HepG2 (cell line): ENCODE data around the gene ARPP21. TPM values are rescaled to one million over a fixed set of nuclear protein-coding genes. Genes with fewer than 3 reads are reported as not detected.

Experiments
- ATAC-seq: fragments of 200-7000 bp; cut with Tn5 transposase; 3 replicates; pipeline ENCODE4 v1.9.1; 2020; ENCODE audit warnings: mild to moderate bottlenecking, moderate library complexity
- BruUV-seq: library from RNA; stranded (reverse); fragments of 400-500 nt; replicated peaks from 2 replicates; lab custom pipeline; 2021; lab: Mats Ljungman, UMichigan
- CTCF ChIA-PET: fragments of 300-600 bp; formaldehyde crosslinking; extraction: SDS; loops from one replicate; lab custom pipeline; 2021; ENCODE audit warnings: low total read pairs, inconsistent platforms, low intra/inter-chr PET ratio; lab: Yijun Ruan, JAX
- POLR2A ChIA-PET: fragments of 350-600 bp; sonication (Branson Sonifier 250); formaldehyde crosslinking; loops from one replicate; lab custom pipeline; 2020; ENCODE audit warnings: antibody characterized with exemption, inconsistent platforms; lab: Yijun Ruan, JAX
- DNase-seq: peaks from one replicate; pipeline ENCODE4 v3.0.0-alpha.2; 2015; ENCODE audit warnings: low spot score
- FAIRE-seq: peaks from 3 replicates; lab custom pipeline; 2011; peaks lifted over from hg19 to GRCh38; lab: Jason Lieb, UNC
- H2AFZ ChIP-seq: one replicate; pipeline ENCODE4 v1.6.1; 2011; ENCODE audit warnings: low read length, inconsistent platforms
- H3K27ac ChIP-seq: fragments of 300-600 bp; 3 replicates; pipeline ENCODE4 v1.8.0; 2011; ENCODE audit warnings: mixed run types, mild to moderate bottlenecking, mixed read lengths, low read length, inconsistent platforms; ENCODE audit not compliant: insufficient read depth; ENCODE audit errors: extremely low read length
- H3K27me3 ChIP-seq, 2 experiments: fragments of 200-600 bp in 1 of 2; 2 replicates in 1 of 2; 3 replicates in 1 of 2; pipeline versions ENCODE4 v1.6.0 to v1.8.0; 2011; ENCODE audit warnings: low read length in 2 of 2, mild to moderate bottlenecking in 2 of 2, moderate library complexity in 2 of 2, inconsistent platforms in 1 of 2; ENCODE audit not compliant: insufficient read depth in 2 of 2, control insufficient read depth in 1 of 2
- H3K36me3 ChIP-seq, 2 experiments: fragments of 200-600 bp in 1 of 2; replicated peaks in 1 of 2; 2 replicates in 1 of 2; 3 replicates in 1 of 2; pipeline versions ENCODE4 v1.5.1 to v1.8.0; 2011; ENCODE audit warnings: low read length in 2 of 2, inconsistent platforms in 1 of 2; ENCODE audit not compliant: insufficient read depth in 2 of 2, control insufficient read depth in 1 of 2
- H3K4me1 ChIP-seq: 2 replicates; pipeline ENCODE4 v1.5.1; 2012; ENCODE audit warnings: low read length, inconsistent platforms; ENCODE audit not compliant: insufficient read depth
- H3K4me2 ChIP-seq: 2 replicates; pipeline ENCODE4 v1.6.0; 2011; ENCODE audit warnings: low read depth, low read length, inconsistent platforms
- H3K4me3 ChIP-seq, 3 experiments: fragments of 200-600 bp in 1 of 3; sonication (generic), shearing (Covaris generic) in 1 of 3; replicated peaks in 1 of 3; 2 replicates each; pipeline ENCODE4 v1.5.1; 2011 to 2016; ENCODE audit warnings: low read length in 3 of 3, inconsistent platforms in 2 of 3, low read depth in 2 of 3, mild to moderate bottlenecking in 2 of 3, control low read depth in 1 of 3, mixed read lengths in 1 of 3; ENCODE audit not compliant: insufficient read depth in 1 of 3
- H3K79me2 ChIP-seq: one replicate; pipeline ENCODE4 v1.6.1; 2011; ENCODE audit warnings: low read length, inconsistent platforms; ENCODE audit not compliant: insufficient read depth
- H3K9ac ChIP-seq: 2 replicates; pipeline ENCODE4 v1.6.0; 2011; ENCODE audit warnings: mild to moderate bottlenecking, low read depth, low read length, inconsistent platforms; ENCODE audit not compliant: insufficient read depth
- H3K9me3 ChIP-seq: 2 replicates; pipeline ENCODE4 v1.5.1; 2012; ENCODE audit warnings: mild to moderate bottlenecking, low read length
- H4K20me1 ChIP-seq: 2 replicates; pipeline ENCODE4 v1.6.0; 2011; ENCODE audit warnings: inconsistent platforms, mild to moderate bottlenecking, low read length, moderate library complexity; ENCODE audit not compliant: insufficient read depth
- DBP ChIP-seq: sonication (generic); formaldehyde crosslinking; IDR thresholded peaks from 2 replicates; pipeline ENCODE4 v1.4.0; 2020; ENCODE audit warnings: missing genetic modification reagents; ENCODE audit errors: not compliant biosample characterization
- DMAP1 ChIP-seq: IDR thresholded peaks from 2 replicates; pipeline ENCODE4 v1.6.1; 2016
- ELF4 ChIP-seq: sonication (generic); formaldehyde crosslinking; IDR thresholded peaks from 2 replicates; pipeline ENCODE4 v1.5.0; 2020; ENCODE audit warnings: missing genetic modification reagents, mild to moderate bottlenecking, moderate library complexity, borderline replicate concordance
- FOXC1 ChIP-seq: sonication (generic); formaldehyde crosslinking; IDR thresholded peaks from 2 replicates; pipeline ENCODE4 v1.8.0; 2022; ENCODE audit warnings: mild to moderate bottlenecking, missing genetic modification reagents, borderline replicate concordance
- HIVEP1 ChIP-seq: sonication (generic); formaldehyde crosslinking; IDR thresholded peaks from 2 replicates; pipeline ENCODE4 v1.4.0; 2020; ENCODE audit warnings: mild to moderate bottlenecking, missing genetic modification reagents
- THAP9 ChIP-seq: sonication (generic); formaldehyde crosslinking; IDR thresholded peaks from 2 replicates; pipeline ENCODE4; 2020; ENCODE audit warnings: missing genetic modification reagents, mild to moderate bottlenecking, borderline replicate concordance
- ZNF253 ChIP-seq: sonication (generic); formaldehyde crosslinking; IDR thresholded peaks from 2 replicates; pipeline ENCODE4 v1.8.0; 2022; ENCODE audit warnings: mild to moderate bottlenecking, missing genetic modification reagents, borderline replicate concordance
- ZNF746 ChIP-seq: sonication (generic); formaldehyde crosslinking; IDR thresholded peaks from 2 replicates; pipeline ENCODE4 v1.8.0; 2022; ENCODE audit warnings: mild to moderate bottlenecking, missing genetic modification reagents
- ZNF784 ChIP-seq: sonication (generic); formaldehyde crosslinking; IDR thresholded peaks from 2 replicates; pipeline ENCODE4 v1.5.1; 2020; ENCODE audit warnings: missing genetic modification reagents, mild to moderate bottlenecking, borderline replicate concordance
- WGBS: methylation state at CpG from one replicate; pipeline ENCODE4 v1.1.6; 2017; ENCODE audit warnings: low lambda C conversion rate; 5-methylcytosine and 5-hydroxymethylcytosine counted together
- in situ Hi-C: cut with HindIII; loops from 2 replicates; pipeline ENCODE4 v1.10.0; 2017; ENCODE audit warnings: low pct_unique_long_range_greater_than_20kb; ENCODE audit not compliant: extremely low pct_ligation_motif_present
- intact Hi-C: fragments of 100-400 bp; cut with micrococcal nuclease; formaldehyde crosslinking; loops from one replicate; pipeline ENCODE4 v1.10.0; 2022; ENCODE audit not compliant: unreplicated experiment
- polyA plus RNA-seq, 8 experiments: library from polyadenylated mRNA; depleted of rRNA in 3 of 8; stranded (reverse) in 7 of 8; unstranded in 1 of 8; fragments of >200 nt; fragmentation: Illumina TruSeq in 4 of 8; extraction: Trizol in 4 of 8; gene quantifications; 2 replicates each; pipeline versions ENCODE4 v1.2.1 to v1.2.3, GENCODE V29; 2011 to 2016; ENCODE audit warnings: low read depth in 4 of 8, missing spikeins in 1 of 8, mixed read lengths in 1 of 8; ENCODE audit not compliant: insufficient read depth in 1 of 8
- total RNA-seq, 5 experiments: library from RNA; depleted of rRNA; stranded (reverse); fragments of >200 nt; fragmentation: Illumina TruSeq; extraction: Trizol; gene quantifications; 2 replicates each; pipeline ENCODE4 v1.2.3, GENCODE V29; 2016; ENCODE audit warnings: low read depth in 1 of 5

ARPP21 gene
- total and polyA plus RNA-seq, 2 of the 13 experiments (the other 11 are each of a cell fraction or from before 2014, with no cell fraction given) = not detected

GRCh38 chr3:35671483-35671882 lies 32.2 kb downstream of the ARPP21 start:
- TF ChIP-seq DMAP1 (CRISPR knock-in tag) (no peak), ELF4 (CRISPR knock-in tag) (no peak), HIVEP1 (no peak), THAP9 (CRISPR knock-in tag) (no peak), ZNF746 (CRISPR knock-in tag) (no peak)
- BruUV-seq = no TSS peak
- FAIRE-seq = no peak

GRCh38 chr3:35673017-35673416 lies 33.7 kb downstream of the ARPP21 start:
- H3K4me3 ChIP-seq = no peak overlapping the region
- no peak for ATAC-seq
- CTCF ChIA-PET = no interaction called here
- H3K9me3 ChIP-seq = no peaks in the 10 kb centered on the region
- POLR2A ChIA-PET = no interaction called here
- intact Hi-C loops (no loop called here), in situ Hi-C loops (no loop called here)
- BruUV-seq = no TSS peak
- no peaks in the 10 kb centered on the region for H3K36me3 ChIP-seq
- H3K4me2 ChIP-seq = no peak overlapping the region
- H4K20me1 ChIP-seq = no peaks in the 10 kb centered on the region
- no peak overlapping the region for H3K27ac ChIP-seq
- WGBS = 1% methylated on average over 3 of the region's 3 CpGs
- no peaks in the 10 kb centered on the region for H3K27me3 ChIP-seq
- no peak overlapping the region for H2AFZ ChIP-seq
- H3K4me1 ChIP-seq = no peaks in the 10 kb centered on the region
- FAIRE-seq = no peak
- no peaks in the 10 kb centered on the region for H3K79me2 ChIP-seq
- no peak for DNase-seq
- H3K9ac ChIP-seq = no peak overlapping the region
- TF ChIP-seq FOXC1 (CRISPR knock-in tag) (no peak), DBP (CRISPR knock-in tag) (no peak), ZNF784 (no peak), ZNF253 (CRISPR knock-in tag) (no peak)

More at GRCh38 chr3:35671483-35671882, 32.2 kb downstream of the ARPP21 start:
- Histone ChIP-seq H3K27me3 (no peaks in the 10 kb centered on the region), H2AFZ (no peak overlapping the region), H3K4me2 (no peak overlapping the region), H3K79me2 (no peaks in the 10 kb centered on the region), H3K36me3 (no peaks in the 10 kb centered on the region), H3K4me1 (no peaks in the 10 kb centered on the region), H4K20me1 (no peaks in the 10 kb centered on the region), H3K9ac (no peak overlapping the region), H3K27ac (no peak overlapping the region), H3K9me3 (no peaks in the 10 kb centered on the region), H3K4me3 (no peak overlapping the region)
- DNase-seq (no peak), ATAC-seq (no peak)
- 0% methylated on average over 2 of the region's 2 CpGs for WGBS
- intact Hi-C loops (no loop called here), in situ Hi-C loops (no loop called here)
- CTCF ChIA-PET = no interaction called here
- POLR2A ChIA-PET = no interaction called here
